Ishikawa (cell line): ENCODE results near the gene LAMB3.

ENCODE experiments used
- CEBPB ChIP-seq: IDR thresholded peaks from 2 replicates; pipeline ENCODE4 v1.6.1; 2012
- CREB1 ChIP-seq: IDR thresholded peaks from 2 replicates; pipeline ENCODE4 v1.6.1; 2012; ENCODE audit warnings: low read depth
- EGR1 ChIP-seq: IDR thresholded peaks from 2 replicates; pipeline ENCODE4 v1.6.1; 2012
- EP300 ChIP-seq: IDR thresholded peaks from 2 replicates; pipeline ENCODE4 v1.6.1; 2012; ENCODE audit warnings: borderline replicate concordance
- FOXM1 ChIP-seq: IDR thresholded peaks from 2 replicates; pipeline ENCODE4 v1.6.1; 2012; ENCODE audit warnings: low read depth, borderline replicate concordance
- MAX ChIP-seq: IDR thresholded peaks from 2 replicates; pipeline ENCODE4 v1.6.1; 2012
- NFIC ChIP-seq: IDR thresholded peaks from 2 replicates; pipeline ENCODE4 v1.6.1; 2012
- RAD21 ChIP-seq: IDR thresholded peaks from 2 replicates; pipeline ENCODE4 v1.6.1; 2012; ENCODE audit warnings: low read depth
- REST ChIP-seq: IDR thresholded peaks from 2 replicates; pipeline ENCODE4 v1.6.1; 2012; ENCODE audit warnings: low read depth, mild to moderate bottlenecking
- TAF1 ChIP-seq: IDR thresholded peaks from 2 replicates; pipeline ENCODE4 v1.6.1; 2012; ENCODE audit warnings: low read depth, mild to moderate bottlenecking
- TCF12 ChIP-seq: IDR thresholded peaks from 2 replicates; pipeline ENCODE4 v1.6.1; 2012; ENCODE audit warnings: low read depth
- TEAD4 ChIP-seq: IDR thresholded peaks from 2 replicates; pipeline ENCODE4 v1.6.1; 2012
- USF1 ChIP-seq: IDR thresholded peaks from 2 replicates; pipeline ENCODE4 v1.6.1; 2012
- YY1 ChIP-seq: IDR thresholded peaks from 2 replicates; pipeline ENCODE4 v1.6.1; 2012; ENCODE audit warnings: low read depth
- ZBTB7A ChIP-seq: IDR thresholded peaks from 2 replicates; pipeline ENCODE4 v1.6.1; 2012; ENCODE audit warnings: low read depth

LAMB3 gene

GRCh38 chr1:209648346-209648745, 3.9 kb downstream of the LAMB3 start:
- TF ChIP-seq EGR1 (no peak), USF1 (no peak), EP300 (no peak), CREB1 (no peak), TCF12 (no peak), TAF1 (no peak), FOXM1 (no peak), TEAD4 (no peak), MAX (no peak), YY1 (no peak), CEBPB (no peak), ZBTB7A (no peak), RAD21 (no peak), REST (no peak), NFIC (no peak)

- TF ChIP-seq MAX = no peak
- no peak for TF ChIP-seq RAD21
- TF ChIP-seq TCF12 = no peak
- no peak for TF ChIP-seq NFIC
- no peak for TF ChIP-seq CREB1
- TF ChIP-seq TEAD4 = no peak
- no peak for TF ChIP-seq FOXM1
- no peak for TF ChIP-seq EGR1
- TF ChIP-seq ZBTB7A = no peak
- no peak for TF ChIP-seq YY1
- no peak for TF ChIP-seq USF1
- TF ChIP-seq REST = no peak
- TF ChIP-seq TAF1 = no peak
- TF ChIP-seq CEBPB = no peak
- no peak for TF ChIP-seq EP300
These were observed 5.1 kb downstream of the LAMB3 start for GRCh38 chr1:209647156-209647555.

GRCh38 chr1:209646558-209646957, 5.7 kb downstream of the LAMB3 start:
- no peak for TF ChIP-seq REST
- TF ChIP-seq EGR1 = no peak
- TF ChIP-seq MAX = no peak
- TF ChIP-seq RAD21 = no peak
- TF ChIP-seq CEBPB = no peak
- TF ChIP-seq FOXM1 = no peak
- TF ChIP-seq TCF12 = no peak
- TF ChIP-seq CREB1 = no peak
- TF ChIP-seq USF1 = no peak
- no peak for TF ChIP-seq YY1
- no peak for TF ChIP-seq TEAD4
- no peak for TF ChIP-seq NFIC
